Endothelial cell (in vitro differentiated cells): Measurements from ENCODE around the gene COL13A1. TPM values are rescaled to one million over a fixed set of nuclear protein-coding genes. Genes with fewer than 3 reads are reported as not detected.

ENCODE experiments used
- DNase-seq: peaks from one replicate; pipeline ENCODE4 v3.0.0; 2021; ENCODE audit warnings: low spot score
- H3K27ac Mint-ChIP-seq: one replicate; pipeline ENCODE4 v1.8.0; 2021; ENCODE audit warnings: mixed read lengths, inconsistent platforms; ENCODE audit not compliant: unreplicated experiment
- H3K27me3 Mint-ChIP-seq: one replicate; pipeline ENCODE4 v1.8.0; 2021; ENCODE audit warnings: mild to moderate bottlenecking, moderate library complexity, mixed read lengths, inconsistent platforms; ENCODE audit not compliant: unreplicated experiment
- H3K36me3 Mint-ChIP-seq: one replicate; pipeline ENCODE4 v1.8.0; 2021; ENCODE audit warnings: mild to moderate bottlenecking, low read depth, mixed read lengths, inconsistent platforms; ENCODE audit not compliant: unreplicated experiment
- H3K4me1 Mint-ChIP-seq: one replicate; pipeline ENCODE4 v1.8.0; 2021; ENCODE audit warnings: mild to moderate bottlenecking, mixed read lengths, inconsistent platforms; ENCODE audit not compliant: unreplicated experiment
- H3K4me3 Mint-ChIP-seq: one replicate; pipeline ENCODE4 v1.8.0; 2021; ENCODE audit warnings: mild to moderate bottlenecking, mixed read lengths, inconsistent platforms; ENCODE audit not compliant: unreplicated experiment
- H3K9me3 Mint-ChIP-seq: one replicate; pipeline ENCODE4 v1.8.0; 2021; ENCODE audit warnings: mixed read lengths, inconsistent platforms; ENCODE audit not compliant: unreplicated experiment
- CTCF ChIP-seq: fragments of 200-600 bp; sonication (generic); IDR thresholded peaks from one replicate; pipeline ENCODE4 v1.5.0; 2021; ENCODE audit warnings: antibody characterized with exemption; ENCODE audit not compliant: unreplicated experiment
- long read RNA-seq: library from polyadenylated mRNA; unstranded; transcript quantifications from one replicate; pipeline ENCODE4 v2.0.0, GENCODE V29; 2020; ENCODE audit not compliant: unreplicated experiment
- total RNA-seq: library from RNA; stranded (reverse); fragmentation: NEBNext Ultra II Directional; extraction: Animal tissue kit (Norgen Biotek cat#: 25700); gene quantifications from one replicate; pipeline ENCODE4 v1.2.1, GENCODE V29; 2021; ENCODE audit not compliant: unreplicated experiment

COL13A1 gene
- total RNA-seq, result 22.6 TPM
- long read RNA-seq, partial matches to known transcripts, result 2 of 19 reads
- long read RNA-seq, other reads (novel, unspliced or antisense), result 17 of 19 reads

GRCh38 chr10:69801434-69802315 is at the start of gene COL13A1:
COL13A1 (plus strand) TSS chr10:69801906; CDS start chr10:69802424, 518 bp downstream.
- H3K27ac Mint-ChIP-seq, result peak within 1 kb of the TSS; percentile 36
- H3K4me1 Mint-ChIP-seq, result peaks cover 36% of the 10 kb centered on the region
- no peaks in the 10 kb centered on the region for H3K9me3 Mint-ChIP-seq
- peak within 1 kb of the TSS; percentile 89 for H3K4me3 Mint-ChIP-seq
- TF ChIP-seq CTCF, result no peak
- H3K27me3 Mint-ChIP-seq, result peaks cover 5% of the 10 kb centered on the region
- peak; percentile 48 for DNase-seq
- H3K36me3 Mint-ChIP-seq, result no peaks in the 10 kb centered on the region

- H3K4me3 Mint-ChIP-seq, result no peak overlapping the region
- H3K27ac Mint-ChIP-seq, result no peak overlapping the region
- DNase-seq, result no peak
- no peaks in the 10 kb centered on the region for H3K36me3 Mint-ChIP-seq
- TF ChIP-seq CTCF, result no peak
- H3K9me3 Mint-ChIP-seq, result no peaks in the 10 kb centered on the region
- H3K27me3 Mint-ChIP-seq, result peaks cover 4% of the 10 kb centered on the region
- H3K4me1 Mint-ChIP-seq, result no peaks in the 10 kb centered on the region
Observed at GRCh38 chr10:69752479-69752878, 49.2 kb upstream of the COL13A1 start.

GRCh38 chr10:69756279-69756678 is 45.4 kb upstream of the COL13A1 start:
- no peak overlapping the region for H3K4me3 Mint-ChIP-seq
- no peaks in the 10 kb centered on the region for H3K9me3 Mint-ChIP-seq
- DNase-seq, result no peak
- no peaks in the 10 kb centered on the region for H3K36me3 Mint-ChIP-seq
- peaks cover 3% of the 10 kb centered on the region for H3K27me3 Mint-ChIP-seq
- no peaks in the 10 kb centered on the region for H3K4me1 Mint-ChIP-seq
- no peak overlapping the region for H3K27ac Mint-ChIP-seq
- no peak for TF ChIP-seq CTCF

- H3K9me3 Mint-ChIP-seq, result no peaks in the 10 kb centered on the region
- H3K27ac Mint-ChIP-seq, result no peak overlapping the region
- H3K36me3 Mint-ChIP-seq, result no peaks in the 10 kb centered on the region
- TF ChIP-seq CTCF, result no peak
- no peaks in the 10 kb centered on the region for H3K4me1 Mint-ChIP-seq
- H3K27me3 Mint-ChIP-seq, result peaks cover 7% of the 10 kb centered on the region
- H3K4me3 Mint-ChIP-seq, result no peak overlapping the region
- no peak for DNase-seq
Observed at GRCh38 chr10:69757206-69757552, 44.5 kb upstream of the COL13A1 start.
